ENCODE data around the gene TASOR. TPM values are rescaled to one million over a fixed set of nuclear protein-coding genes. Genes with fewer than 3 reads are reported as not detected.

Gene TASOR
- total and polyA plus RNA-seq, 4 donors, result 5.6 to 51.3 (median 19.2) TPM

GRCh38 chr3:56688191-56688590, 5.1 kb upstream of the TASOR start:
- WGBS, result 89% methylated on average over 1 of the region's 1 CpG
- no peaks in the 10 kb centered on the region for H3K27me3 ChIP-seq (ENCODE audit: control insufficient read depth in 4 of 4, insufficient read depth in 4 of 4, low read length in 3 of 4)
- DNase-seq (ENCODE audit: low spot score), result no peak
- no peak overlapping the region for H3K9ac ChIP-seq (ENCODE audit: low read depth in 1 of 2, low read length in 2 of 2)
- no peaks in the 10 kb centered on the region for H3K36me3 ChIP-seq (ENCODE audit: control insufficient read depth in 4 of 4, insufficient read depth in 3 of 4, low read depth in 1 of 4, low read length in 3 of 4)
- H3K4me1 ChIP-seq (ENCODE audit: control insufficient read depth in 4 of 4, insufficient read depth in 4 of 4, low read length in 3 of 4), result peaks cover 0 to 3% (median 0%) of the 10 kb centered on the region in 4 donors
- TF ChIP-seq HNF4G (IDR thresholded peaks at IDR 0.05), result no peak
- TF ChIP-seq REST (IDR thresholded peaks at IDR 0.05), result no peak
- no peak for TF ChIP-seq FOXA1 (IDR thresholded peaks at IDR 0.05)
- no peak for TF ChIP-seq JUND (IDR thresholded peaks at IDR 0.05)
- no peak for TF ChIP-seq YY1 (IDR thresholded peaks at IDR 0.05)
- TF ChIP-seq EGR1 (IDR thresholded peaks at IDR 0.05; ENCODE audit: low read depth in 2 of 2), result no peak
- no peak for TF ChIP-seq RAD21 (IDR thresholded peaks at IDR 0.05)
- TF ChIP-seq FOXA2 (IDR thresholded peaks at IDR 0.05), result no peak
- no peak for TF ChIP-seq RXRA (IDR thresholded peaks at IDR 0.05)
- no peak for TF ChIP-seq NR2F2 (IDR thresholded peaks at IDR 0.05)
- no peak for TF ChIP-seq HNF4A (conservative IDR thresholded peaks at IDR 0.05)
- no peak for TF ChIP-seq ATF3 (IDR thresholded peaks at IDR 0.05)
- TF ChIP-seq TAF1 (conservative IDR thresholded peaks at IDR 0.05), result no peak
- TF ChIP-seq SP1 (IDR thresholded peaks at IDR 0.05), result no peak
- TF ChIP-seq ZBTB33 (IDR thresholded peaks at IDR 0.05), result no peak
- TF ChIP-seq GABPA (IDR thresholded peaks at IDR 0.05 in 1 of 2, conservative IDR thresholded peaks at IDR 0.05 in 1 of 2), result no peak
- no peak for TF ChIP-seq MAX (IDR thresholded peaks at IDR 0.05)
- TF ChIP-seq CTCF (IDR thresholded peaks at IDR 0.05; ENCODE audit: low read depth, low read length, missing input control), result no peak
- H3K9me3 ChIP-seq (ENCODE audit: control insufficient read depth in 4 of 4, low read length in 3 of 4), result peaks cover 0 to 3% (median 0%) of the 10 kb centered on the region in 4 donors
- no peak overlapping the region for H3K4me3 ChIP-seq (ENCODE audit: low read depth in 1 of 3, low read length in 3 of 3)
- H3K27ac ChIP-seq (ENCODE audit: low read depth in 1 of 2, low read length in 2 of 2), result no peak overlapping the region
